ENCODE data around the gene RPL21.
"Not testable (repeated sequence)": the region's sequence is repeated elsewhere in the genome, so short reads cannot be mapped to it uniquely, and the experiment has no call there.

The RPL21 gene

GRCh38 chr13:27251166-27252091, at the start of gene RPL21:
TSS of gene RPL21 (plus strand) at chr13:27251558. CDS start at chr13:27253777, 2,219 bp downstream.
- Histone ChIP-seq H3K9me3 (ENCODE audit: control insufficient read depth, low read length) (no peaks in the 10 kb centered on the region), H3K9ac (ENCODE audit: low read length) (peak within 1 kb of the TSS; percentile 99), H3K4me3 (ENCODE audit: low read length) (peak within 1 kb of the TSS; percentile 91), H3K36me3 (ENCODE audit: control insufficient read depth, insufficient read depth, low read length, severe bottlenecking) (peaks cover 30% of the 10 kb centered on the region), H3K27me3 (replicated peaks; ENCODE audit: control insufficient read depth, insufficient read depth, low read length) (no peaks in the 10 kb centered on the region), H3K4me1 (ENCODE audit: control insufficient read depth, insufficient read depth, low read length) (peaks cover 47% of the 10 kb centered on the region)
- peak; percentile 98 for DNase-seq (ENCODE audit: low read depth)

DNA sequence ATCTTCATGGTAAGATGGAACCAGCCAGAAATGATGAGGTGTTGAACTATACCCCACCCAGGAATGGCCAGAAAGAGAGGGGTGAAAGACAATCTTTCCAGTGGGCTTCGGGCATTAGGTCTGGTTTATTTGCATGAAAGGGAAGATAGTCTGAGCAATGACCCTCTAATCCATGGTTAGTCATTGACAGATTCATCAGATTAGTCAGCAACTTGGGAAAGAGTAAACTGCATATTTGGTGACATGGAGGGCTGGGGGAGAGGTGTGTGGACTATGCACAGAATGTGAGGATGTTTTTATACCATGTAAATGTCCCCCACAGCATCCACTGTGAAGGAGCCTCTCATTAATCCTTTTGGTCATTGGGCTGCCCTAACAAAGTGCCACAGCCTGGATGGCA, 49.7 kb upstream of the RPL21 start:
- H3K36me3 ChIP-seq (ENCODE audit: control insufficient read depth, insufficient read depth, low read length, severe bottlenecking) = no peaks in the 10 kb centered on the region
- no peaks in the 10 kb centered on the region for H3K9me3 ChIP-seq (ENCODE audit: control insufficient read depth, low read length)
- H3K9ac ChIP-seq (ENCODE audit: low read length) = no peak overlapping the region
- H3K4me3 ChIP-seq (ENCODE audit: low read length) = no peak overlapping the region
- no peak for DNase-seq (ENCODE audit: low read depth)
- no peaks in the 10 kb centered on the region for H3K27me3 ChIP-seq (replicated peaks; ENCODE audit: control insufficient read depth, insufficient read depth, low read length)
- H3K4me1 ChIP-seq (ENCODE audit: control insufficient read depth, insufficient read depth, low read length) = no peaks in the 10 kb centered on the region

DNA sequence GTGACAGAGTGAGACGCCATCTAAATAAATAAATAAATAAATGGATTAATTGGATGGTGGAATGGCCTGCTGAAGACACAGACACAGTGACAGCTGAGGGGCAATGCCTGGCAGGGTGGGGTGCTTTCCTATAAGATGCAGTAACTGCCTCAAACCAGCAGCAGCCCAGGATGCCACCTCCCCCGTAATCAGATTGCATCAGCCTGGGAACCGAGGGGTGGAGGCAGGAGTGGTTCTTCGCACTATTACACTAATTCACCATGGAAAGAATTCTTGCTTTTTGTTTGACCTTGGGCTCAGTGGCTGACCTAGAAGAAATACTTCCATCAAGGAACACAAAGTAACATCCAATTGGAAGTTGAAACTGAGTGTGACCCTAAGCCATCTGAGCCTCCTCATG, 48.2 kb upstream of the RPL21 start:
- Histone ChIP-seq H3K9me3 (ENCODE audit: control insufficient read depth, low read length) (no peaks in the 10 kb centered on the region), H3K9ac (ENCODE audit: low read length) (no peak overlapping the region), H3K4me1 (ENCODE audit: control insufficient read depth, insufficient read depth, low read length) (no peaks in the 10 kb centered on the region), H3K27me3 (replicated peaks; ENCODE audit: control insufficient read depth, insufficient read depth, low read length) (no peaks in the 10 kb centered on the region), H3K36me3 (ENCODE audit: control insufficient read depth, insufficient read depth, low read length, severe bottlenecking) (no peaks in the 10 kb centered on the region), H3K4me3 (ENCODE audit: low read length) (no peak overlapping the region)
- DNase-seq (ENCODE audit: low read depth) = no peak

DNA sequence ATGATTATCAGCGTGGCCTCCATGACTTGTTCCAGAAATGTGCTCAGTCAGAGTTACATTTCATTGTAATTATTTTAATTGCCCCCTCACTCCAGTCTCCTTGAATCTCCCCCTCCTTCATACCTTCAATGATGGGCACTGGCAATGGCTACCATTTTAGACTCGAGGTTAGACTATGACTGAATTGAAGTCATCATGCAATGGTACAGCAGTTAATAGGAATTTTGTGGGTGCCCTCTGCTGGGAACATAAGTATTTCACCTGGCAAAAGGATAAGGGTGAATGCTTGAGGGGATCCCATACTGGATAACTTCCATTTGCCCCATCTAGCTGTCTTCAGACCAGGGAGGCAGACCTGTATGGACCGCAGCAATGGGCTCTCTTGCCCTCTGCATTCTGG, 47.5 kb upstream of the RPL21 start:
- no peaks in the 10 kb centered on the region for H3K27me3 ChIP-seq (replicated peaks; ENCODE audit: control insufficient read depth, insufficient read depth, low read length)
- H3K9ac ChIP-seq (ENCODE audit: low read length) = no peak overlapping the region
- H3K4me1 ChIP-seq (ENCODE audit: control insufficient read depth, insufficient read depth, low read length) = no peaks in the 10 kb centered on the region
- peak; percentile 9 for DNase-seq (ENCODE audit: low read depth)
- no peaks in the 10 kb centered on the region for H3K36me3 ChIP-seq (ENCODE audit: control insufficient read depth, insufficient read depth, low read length, severe bottlenecking)
- no peak overlapping the region for H3K4me3 ChIP-seq (ENCODE audit: low read length)
- no peaks in the 10 kb centered on the region for H3K9me3 ChIP-seq (ENCODE audit: control insufficient read depth, low read length)

DNA sequence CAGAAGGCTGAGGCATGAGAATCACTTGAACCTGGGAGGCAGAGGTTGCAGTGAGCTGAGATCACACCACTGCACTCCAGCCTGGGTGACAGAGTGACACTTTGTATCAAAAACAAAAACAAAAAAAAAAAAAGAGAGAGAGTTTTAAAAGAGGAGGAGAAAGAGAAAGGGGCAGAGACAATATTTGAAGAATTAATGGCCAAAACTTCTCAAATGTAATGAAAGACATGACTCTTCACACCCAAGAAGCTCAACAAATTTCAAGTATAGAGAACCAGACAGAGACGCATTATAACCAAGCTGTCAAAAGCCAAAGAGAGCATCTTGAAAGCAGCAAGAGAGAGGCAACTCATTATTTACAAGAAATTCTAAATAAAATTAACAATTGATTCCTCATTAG, 42.8 kb upstream of the RPL21 start:
- Histone ChIP-seq H3K4me3 (ENCODE audit: low read length) (no peak overlapping the region), H3K36me3 (ENCODE audit: control insufficient read depth, insufficient read depth, low read length, severe bottlenecking) (no peaks in the 10 kb centered on the region), H3K4me1 (ENCODE audit: control insufficient read depth, insufficient read depth, low read length) (no peaks in the 10 kb centered on the region), H3K9me3 (ENCODE audit: control insufficient read depth, low read length) (no peaks in the 10 kb centered on the region), H3K9ac (ENCODE audit: low read length) (no peak overlapping the region), H3K27me3 (replicated peaks; ENCODE audit: control insufficient read depth, insufficient read depth, low read length) (no peaks in the 10 kb centered on the region)
- DNase-seq (ENCODE audit: low read depth) = no peak

GRCh38 chr13:27211271-27211670, 40.1 kb upstream of the RPL21 start:
- Histone ChIP-seq H3K27me3 (replicated peaks; ENCODE audit: control insufficient read depth, insufficient read depth, low read length) (no peaks in the 10 kb centered on the region), H3K4me3 (ENCODE audit: low read length) (no peak overlapping the region), H3K36me3 (ENCODE audit: control insufficient read depth, insufficient read depth, low read length, severe bottlenecking) (no peaks in the 10 kb centered on the region), H3K9ac (ENCODE audit: low read length) (no peak overlapping the region), H3K9me3 (ENCODE audit: control insufficient read depth, low read length) (no peaks in the 10 kb centered on the region), H3K4me1 (ENCODE audit: control insufficient read depth, insufficient read depth, low read length) (no peaks in the 10 kb centered on the region)
- no peak for DNase-seq (ENCODE audit: low read depth)

DNA sequence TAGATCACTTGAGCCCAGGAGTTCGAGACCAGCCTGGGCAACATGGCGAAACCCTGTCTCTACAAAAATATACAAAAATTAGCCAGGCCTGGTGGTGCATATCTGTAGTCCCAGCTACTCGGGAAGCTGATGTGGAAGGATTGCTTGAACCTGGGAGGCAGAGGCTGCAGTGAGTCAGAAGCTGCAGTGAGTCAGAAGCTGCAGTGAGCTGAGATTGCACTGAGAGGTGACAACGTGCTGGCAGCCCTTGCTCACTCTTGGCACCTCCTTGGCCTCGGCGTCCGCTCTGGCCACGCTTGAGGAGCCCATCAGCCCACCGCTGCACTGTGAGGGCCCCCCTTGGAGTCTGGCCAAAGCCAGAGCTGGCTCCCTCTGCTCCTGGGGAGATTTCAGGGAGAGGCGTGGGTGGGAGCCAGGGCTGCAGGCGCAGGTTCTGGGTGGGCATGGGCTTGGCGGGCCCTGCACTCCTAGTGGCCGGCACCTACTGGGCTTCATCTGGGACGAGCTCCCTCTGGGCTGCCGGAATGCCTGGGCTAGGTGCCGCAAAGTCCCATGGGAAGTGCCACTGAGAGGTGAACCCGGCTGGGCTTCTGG, 39.5 kb upstream of the RPL21 start:
- H3K36me3 ChIP-seq (ENCODE audit: control insufficient read depth, insufficient read depth, low read length, severe bottlenecking) = no peaks in the 10 kb centered on the region
- no peak overlapping the region for H3K9ac ChIP-seq (ENCODE audit: low read length)
- no peak overlapping the region for H3K4me3 ChIP-seq (ENCODE audit: low read length)
- DNase-seq (ENCODE audit: low read depth) = peak; percentile 36
- H3K4me1 ChIP-seq (ENCODE audit: control insufficient read depth, insufficient read depth, low read length) = no peaks in the 10 kb centered on the region
- H3K9me3 ChIP-seq (ENCODE audit: control insufficient read depth, low read length) = no peaks in the 10 kb centered on the region
- no peaks in the 10 kb centered on the region for H3K27me3 ChIP-seq (replicated peaks; ENCODE audit: control insufficient read depth, insufficient read depth, low read length)

DNA sequence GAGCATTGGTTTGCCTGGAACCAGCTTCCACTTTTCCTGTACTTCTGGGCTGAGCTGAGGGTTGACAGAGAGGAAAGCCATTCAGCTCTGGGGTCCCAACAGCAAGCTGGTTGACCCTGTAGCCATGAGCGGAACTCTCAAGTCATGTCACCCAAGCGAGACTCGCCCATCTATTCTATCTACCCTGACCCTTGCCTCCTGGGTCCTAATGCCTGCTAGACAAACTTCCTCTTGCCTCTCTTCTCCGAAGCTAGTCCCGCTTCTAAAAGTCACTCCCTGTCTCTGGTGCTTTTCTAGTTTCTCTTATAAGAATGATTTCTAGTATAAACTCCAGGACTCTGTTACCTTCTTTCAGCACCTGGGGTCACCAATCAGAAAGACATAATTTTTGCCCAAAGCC, 38.0 kb upstream of the RPL21 start:
- not testable (repeated sequence) for H3K4me1 ChIP-seq (ENCODE audit: control insufficient read depth, insufficient read depth, low read length); DNase-seq (ENCODE audit: low read depth); H3K4me3 ChIP-seq (ENCODE audit: low read length); H3K9me3 ChIP-seq (ENCODE audit: control insufficient read depth, low read length); H3K9ac ChIP-seq (ENCODE audit: low read length); H3K36me3 ChIP-seq (ENCODE audit: control insufficient read depth, insufficient read depth, low read length, severe bottlenecking); H3K27me3 ChIP-seq (replicated peaks; ENCODE audit: control insufficient read depth, insufficient read depth, low read length)

DNA sequence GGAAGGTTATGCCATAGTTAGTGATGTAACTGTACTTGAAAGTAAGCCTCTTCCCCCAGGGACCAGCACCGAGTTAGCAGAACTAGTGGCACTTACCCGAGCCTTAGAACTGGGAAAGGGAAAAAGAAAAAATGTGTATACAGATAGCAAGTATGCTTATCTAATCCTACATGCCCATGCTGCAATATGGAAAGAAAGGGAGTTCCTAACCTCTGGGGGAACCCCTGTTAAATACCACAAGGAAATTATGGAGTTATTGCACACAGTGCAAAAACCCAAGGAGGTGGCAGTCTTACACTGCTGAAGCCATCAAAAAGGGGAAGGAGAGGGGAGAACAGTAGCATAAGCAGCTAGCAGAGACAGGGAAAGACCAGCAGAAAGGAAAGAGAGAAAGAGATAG, 33.6 kb upstream of the RPL21 start:
- H3K9me3 ChIP-seq (ENCODE audit: control insufficient read depth, low read length) = not testable (repeated sequence)

GRCh38 chr13:27218861-27219260, 32.5 kb upstream of the RPL21 start:
- not testable (repeated sequence) for H3K4me1 ChIP-seq (ENCODE audit: control insufficient read depth, insufficient read depth, low read length); H3K4me3 ChIP-seq (ENCODE audit: low read length); H3K9ac ChIP-seq (ENCODE audit: low read length); H3K36me3 ChIP-seq (ENCODE audit: control insufficient read depth, insufficient read depth, low read length, severe bottlenecking); H3K27me3 ChIP-seq (replicated peaks; ENCODE audit: control insufficient read depth, insufficient read depth, low read length); DNase-seq (ENCODE audit: low read depth); H3K9me3 ChIP-seq (ENCODE audit: control insufficient read depth, low read length)

More for the DNA sequence above, 33.6 kb upstream of the RPL21 start:
- DNase-seq (ENCODE audit: low read depth); H3K9ac ChIP-seq (ENCODE audit: low read length); H3K36me3 ChIP-seq (ENCODE audit: control insufficient read depth, insufficient read depth, low read length, severe bottlenecking); H3K4me1 ChIP-seq (ENCODE audit: control insufficient read depth, insufficient read depth, low read length); H3K4me3 ChIP-seq (ENCODE audit: low read length); H3K27me3 ChIP-seq (replicated peaks; ENCODE audit: control insufficient read depth, insufficient read depth, low read length): not testable (repeated sequence)

DNA sequence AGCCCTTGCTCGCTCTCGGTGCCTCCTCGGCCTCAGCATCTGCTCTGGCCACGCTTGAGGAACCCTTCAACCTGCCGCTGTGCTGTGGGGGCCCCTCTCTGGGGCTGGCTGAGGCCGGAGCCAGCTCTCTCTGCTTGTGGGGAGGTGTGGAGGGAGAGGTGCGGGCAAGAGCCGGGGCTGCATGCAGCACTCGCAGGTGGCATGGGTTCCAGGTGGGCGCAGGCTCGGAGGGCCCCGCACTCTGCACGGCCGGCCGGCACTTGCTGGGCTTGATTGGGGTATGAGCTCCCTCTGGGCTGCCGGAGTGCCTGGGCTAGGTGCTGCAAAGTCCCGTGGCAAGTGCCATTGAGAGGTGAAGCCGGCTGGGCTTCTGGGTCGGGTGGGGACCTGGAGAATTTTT, 31.7 kb upstream of the RPL21 start:
- H3K36me3 ChIP-seq (ENCODE audit: control insufficient read depth, insufficient read depth, low read length, severe bottlenecking) = no peaks in the 10 kb centered on the region
- H3K4me1 ChIP-seq (ENCODE audit: control insufficient read depth, insufficient read depth, low read length) = peaks cover 3% of the 10 kb centered on the region
- H3K4me3 ChIP-seq (ENCODE audit: low read length) = no peak overlapping the region
- H3K9me3 ChIP-seq (ENCODE audit: control insufficient read depth, low read length) = no peaks in the 10 kb centered on the region
- no peak for DNase-seq (ENCODE audit: low read depth)
- H3K9ac ChIP-seq (ENCODE audit: low read length) = no peak overlapping the region
- H3K27me3 ChIP-seq (replicated peaks; ENCODE audit: control insufficient read depth, insufficient read depth, low read length) = no peaks in the 10 kb centered on the region

Data from adipocyte (in vitro differentiated cells).